ENCODE results near the gene ETV4. TPM values are rescaled to one million over a fixed set of nuclear protein-coding genes. Genes with fewer than 3 reads are reported as not detected.

The ETV4 gene
- total and polyA plus RNA-seq, 2 of the 13 experiments (the other 11 are each of a cell fraction or from before 2014, with no cell fraction given), result 128 to 330 TPM

DNA sequence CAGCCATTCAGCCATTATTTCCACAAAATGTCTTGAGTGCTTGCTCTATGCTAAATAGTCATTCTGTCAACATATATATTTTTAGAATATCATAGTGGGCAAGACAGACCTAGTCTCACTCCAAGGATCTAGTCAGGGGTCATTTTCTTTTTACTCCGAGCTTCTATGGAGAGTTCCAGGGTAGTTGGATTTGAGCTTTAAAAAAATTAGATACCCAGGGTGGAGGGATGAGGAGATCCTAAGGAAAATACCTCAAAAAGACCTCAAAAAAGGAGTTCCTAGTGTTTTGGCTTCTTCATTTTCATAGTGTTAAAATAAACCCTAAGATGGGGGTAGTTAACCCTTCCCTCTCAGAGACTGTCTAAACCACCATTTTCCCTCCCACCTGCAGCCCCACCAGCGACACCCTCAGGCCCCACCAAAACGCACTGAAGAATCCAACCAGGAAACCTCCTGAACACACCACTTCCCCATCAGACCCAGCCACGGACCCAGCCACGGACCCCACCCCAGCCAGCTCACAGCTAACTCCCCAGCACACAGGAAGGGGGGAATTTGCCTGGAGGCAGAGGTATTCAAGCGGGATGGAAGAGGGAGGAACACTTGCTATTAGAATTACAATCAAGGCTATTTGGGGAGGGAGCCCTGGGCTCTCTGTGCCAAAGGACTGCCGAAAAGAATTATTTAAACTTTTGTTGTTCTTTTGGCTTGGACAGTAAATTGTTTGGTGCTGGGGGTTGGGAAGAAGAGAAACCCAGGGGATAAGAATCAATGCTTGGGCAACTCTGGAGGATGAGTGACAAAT lies 2.2 kb downstream of the ETV4 start:
- TSS peak; percentile 60 for BruUV-seq (replicated peaks)
- ChIA-PET CTCF (ENCODE audit: low intra/inter-chr PET ratio, low total read pairs) (interaction anchor here (1.0 to 1.2 kb wide), 2 partner anchors 23 to 33 kb away, joined by 3 to 5 read pairs; no protein-coding TSS in a partner anchor), POLR2A (interaction anchor here (1.1 to 28.7 kb wide), 7 partner anchors 6 to 176 kb away, joined by 3 to 1546 read pairs (median 4); partner anchors contain the start of genes DHX8 and ETV4)
- 6% methylated on average over 7 of the region's 7 CpGs for WGBS (ENCODE audit: low lambda C conversion rate)
- Histone ChIP-seq H3K27me3 (ENCODE audit: control insufficient read depth in 1 of 2, insufficient read depth in 2 of 2, low read length in 2 of 2) (peaks cover 0 to 7% of the 10 kb centered on the region in 2 experiments; a peak in 1 of 5 replicates), H3K4me3 (replicated peaks in 1 of 3; ENCODE audit: insufficient read depth in 1 of 3, low read depth in 2 of 3, low read length in 3 of 3) (peak overlapping the region; percentile 84 to 89 (median 87)), H3K36me3 (replicated peaks in 1 of 2; ENCODE audit: control insufficient read depth in 1 of 2, insufficient read depth in 2 of 2, low read length in 2 of 2) (peaks cover 5 to 34% of the 10 kb centered on the region in 2 experiments), H3K79me2 (ENCODE audit: insufficient read depth, low read length) (peaks cover 65% of the 10 kb centered on the region), H2AFZ (ENCODE audit: low read length) (no peak overlapping the region), H3K4me1 (ENCODE audit: insufficient read depth, low read length) (peaks cover 78% of the 10 kb centered on the region), H3K4me2 (ENCODE audit: low read depth, low read length) (peak overlapping the region; percentile 98), H4K20me1 (ENCODE audit: insufficient read depth, low read length) (peaks cover 18% of the 10 kb centered on the region), H3K27ac (ENCODE audit: extremely low read length, insufficient read depth, low read length) (peak overlapping the region; percentile 100), H3K9ac (ENCODE audit: insufficient read depth, low read depth, low read length) (peak overlapping the region; percentile 100), H3K9me3 (ENCODE audit: low read length) (no peaks in the 10 kb centered on the region)
- DNase-seq (ENCODE audit: low spot score), result peak; percentile 47
- in situ Hi-C loops (cut with HindIII; ENCODE audit: extremely low pct_ligation_motif_present, low pct_unique_long_range_greater_than_20kb), result no loop called here
- intact Hi-C loops (cut with micrococcal nuclease; ENCODE audit: unreplicated experiment), result loop anchor here (1.0 to 2.0 kb wide), 5 partner anchors 14 to 29 kb away; no protein-coding TSS in a partner anchor
- FAIRE-seq, result no peak
- ATAC-seq, result no peak
- TF ChIP-seq ZNF280B (CRISPR knock-in tag; IDR thresholded peaks at IDR 0.05; ENCODE audit: borderline replicate concordance) (no peak), ZNF841 (CRISPR knock-in tag; IDR thresholded peaks at IDR 0.05; ENCODE audit: borderline replicate concordance) (no peak), EP300 (IDR thresholded peaks at IDR 0.05; ENCODE audit: low read depth in 2 of 2, low read length in 2 of 2) (0 out of 4 replicates have a peak, but pooled peaks of 1 of the 2 experiments have one; percentile 3), EP300 (CRISPR knock-in tag; IDR thresholded peaks at IDR 0.05; ENCODE audit: borderline replicate concordance) (no peak), ZFP82 (CRISPR knock-in tag; IDR thresholded peaks at IDR 0.05; ENCODE audit: borderline replicate concordance) (0 out of 2 replicates have a peak, but pooled peaks have one; percentile 41), GLI4 (CRISPR knock-in tag; IDR thresholded peaks at IDR 0.05; ENCODE audit: borderline replicate concordance) (peak; percentile 71; the same call in 1 of the 2 replicates), ZNF530 (CRISPR knock-in tag; IDR thresholded peaks at IDR 0.05; ENCODE audit: low read depth) (no peak), DNMT1 (CRISPR knock-in tag; IDR thresholded peaks at IDR 0.05) (no peak), ZNF274 (CRISPR knock-in tag; IDR thresholded peaks at IDR 0.05) (peak; percentile 24; the same call in 1 of the 2 replicates), ZNF367 (CRISPR knock-in tag; IDR thresholded peaks at IDR 0.05; ENCODE audit: borderline replicate concordance) (no peak), MTA3 (CRISPR knock-in tag; IDR thresholded peaks at IDR 0.05) (no peak), SCMH1 (CRISPR knock-in tag; IDR thresholded peaks at IDR 0.05; ENCODE audit: borderline replicate concordance) (no peak), ZSCAN31 (CRISPR knock-in tag; IDR thresholded peaks at IDR 0.05; ENCODE audit: low read depth) (0 out of 2 replicates have a peak, but pooled peaks have one; percentile 15), MAFK (conservative IDR thresholded peaks at IDR 0.05 in 1 of 2, IDR thresholded peaks at IDR 0.05 in 1 of 2; ENCODE audit: low read length in 2 of 2) (no peak), SRY (CRISPR knock-in tag; IDR thresholded peaks at IDR 0.05) (no peak; the same call in 1 of the 2 replicates)
- TF ChIP-seq, protein P1, sequence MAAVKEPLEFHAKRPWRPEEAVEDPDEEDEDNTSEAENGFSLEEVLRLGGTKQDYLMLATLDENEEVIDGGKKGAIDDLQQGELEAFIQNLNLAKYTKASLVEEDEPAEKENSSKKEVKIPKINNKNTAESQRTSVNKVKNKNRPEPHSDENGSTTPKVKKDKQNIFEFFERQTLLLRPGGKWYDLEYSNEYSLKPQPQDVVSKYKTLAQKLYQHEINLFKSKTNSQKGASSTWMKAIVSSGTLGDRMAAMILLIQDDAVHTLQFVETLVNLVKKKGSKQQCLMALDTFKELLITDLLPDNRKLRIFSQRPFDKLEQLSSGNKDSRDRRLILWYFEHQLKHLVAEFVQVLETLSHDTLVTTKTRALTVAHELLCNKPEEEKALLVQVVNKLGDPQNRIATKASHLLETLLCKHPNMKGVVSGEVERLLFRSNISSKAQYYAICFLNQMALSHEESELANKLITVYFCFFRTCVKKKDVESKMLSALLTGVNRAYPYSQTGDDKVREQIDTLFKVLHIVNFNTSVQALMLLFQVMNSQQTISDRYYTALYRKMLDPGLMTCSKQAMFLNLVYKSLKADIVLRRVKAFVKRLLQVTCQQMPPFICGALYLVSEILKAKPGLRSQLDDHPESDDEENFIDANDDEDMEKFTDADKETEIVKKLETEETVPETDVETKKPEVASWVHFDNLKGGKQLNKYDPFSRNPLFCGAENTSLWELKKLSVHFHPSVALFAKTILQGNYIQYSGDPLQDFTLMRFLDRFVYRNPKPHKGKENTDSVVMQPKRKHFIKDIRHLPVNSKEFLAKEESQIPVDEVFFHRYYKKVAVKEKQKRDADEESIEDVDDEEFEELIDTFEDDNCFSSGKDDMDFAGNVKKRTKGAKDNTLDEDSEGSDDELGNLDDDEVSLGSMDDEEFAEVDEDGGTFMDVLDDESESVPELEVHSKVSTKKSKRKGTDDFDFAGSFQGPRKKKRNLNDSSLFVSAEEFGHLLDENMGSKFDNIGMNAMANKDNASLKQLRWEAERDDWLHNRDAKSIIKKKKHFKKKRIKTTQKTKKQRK (IDR thresholded peaks at IDR 0.05; ENCODE audit: low read length), result no peak
- TF ChIP-seq, protein P2, sequence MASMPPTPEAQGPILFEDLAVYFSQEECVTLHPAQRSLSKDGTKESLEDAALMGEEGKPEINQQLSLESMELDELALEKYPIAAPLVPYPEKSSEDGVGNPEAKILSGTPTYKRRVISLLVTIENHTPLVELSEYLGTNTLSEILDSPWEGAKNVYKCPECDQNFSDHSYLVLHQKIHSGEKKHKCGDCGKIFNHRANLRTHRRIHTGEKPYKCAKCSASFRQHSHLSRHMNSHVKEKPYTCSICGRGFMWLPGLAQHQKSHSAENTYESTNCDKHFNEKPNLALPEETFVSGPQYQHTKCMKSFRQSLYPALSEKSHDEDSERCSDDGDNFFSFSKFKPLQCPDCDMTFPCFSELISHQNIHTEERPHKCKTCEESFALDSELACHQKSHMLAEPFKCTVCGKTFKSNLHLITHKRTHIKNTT (CRISPR knock-in tag; IDR thresholded peaks at IDR 0.05), result no peak
